GM12878 (cell line): ENCODE results near the gene PRSS27. TPM values are rescaled to one million over a fixed set of nuclear protein-coding genes. Genes with fewer than 3 reads are reported as not detected.

Source experiments
- ATAC-seq: fragments of 200-7000 bp; cut with Tn5 transposase; 3 replicates; pipeline ENCODE4 v1.9.1; 2020; ENCODE audit warnings: mild to moderate bottlenecking, moderate library complexity
- BruUV-seq: library from RNA; stranded (reverse); fragments of 400-500 nt; replicated peaks from 2 replicates; lab custom pipeline; 2021; lab: Mats Ljungman, UMichigan
- CTCF ChIA-PET: fragments of 300-600 bp; sonication (Branson Sonifier 250); formaldehyde crosslinking; extraction: SDS; loops from one replicate; lab custom pipeline; 2021; ENCODE audit warnings: inconsistent platforms; lab: Yijun Ruan, JAX
- POLR2A ChIA-PET: fragments of 350-600 bp; formaldehyde crosslinking; extraction: SDS; loops from one replicate; lab custom pipeline; 2021; ENCODE audit warnings: inconsistent platforms; lab: Charles Lee
- RAD21 ChIA-PET: fragments of 300-600 bp; sonication (Branson Sonifier 250); formaldehyde crosslinking; loops from one replicate; lab custom pipeline; 2023; ENCODE audit warnings: antibody characterized with exemption; ENCODE audit not compliant: unreplicated experiment; lab: Charles Lee
- SMC1A ChIA-PET: fragments of 300-600 bp; sonication (Branson Sonifier 250); formaldehyde crosslinking; loops from one replicate; lab custom pipeline; 2023; ENCODE audit not compliant: unreplicated experiment, uncharacterized antibody; lab: Charles Lee
- DNase-seq: peaks from one replicate; pipeline ENCODE4 v3.0.0-alpha.2; 2011; ENCODE audit warnings: low read depth, low spot score
- FAIRE-seq: peaks from 3 replicates; lab custom pipeline; 2011; peaks lifted over from hg19 to GRCh38; lab: Jason Lieb, UNC
- H2AFZ ChIP-seq: 2 replicates; pipeline ENCODE4 v1.6.0; 2011; ENCODE audit warnings: low read depth, low read length, control low read depth; ENCODE audit not compliant: control insufficient read depth
- H3K27ac ChIP-seq: 2 replicates; pipeline ENCODE4 v1.5.1; 2011; ENCODE audit warnings: control low read depth; ENCODE audit not compliant: control insufficient read depth, insufficient read depth
- H3K27me3 ChIP-seq, 2 experiments: replicated peaks in 1 of 2; 2 replicates each; pipeline versions ENCODE4 v1.6.0 to v1.6.1; 2011; ENCODE audit warnings: low read length in 1 of 2; ENCODE audit not compliant: control insufficient read depth in 2 of 2, insufficient read depth in 2 of 2
- H3K36me3 ChIP-seq, 2 experiments: 2 replicates each; pipeline ENCODE4 v1.5.1; 2011; ENCODE audit warnings: low read length in 1 of 2; ENCODE audit not compliant: control insufficient read depth in 2 of 2, insufficient read depth in 2 of 2
- H3K4me1 ChIP-seq: 2 replicates; pipeline ENCODE4 v1.6.1; 2011; ENCODE audit warnings: mild to moderate bottlenecking, low read length, moderate library complexity, mixed read lengths; ENCODE audit not compliant: control insufficient read depth, insufficient read depth
- H3K4me2 ChIP-seq: 2 replicates; pipeline ENCODE4 v1.6.0; 2011; ENCODE audit warnings: control low read depth; ENCODE audit not compliant: control insufficient read depth, insufficient read depth
- H3K4me3 ChIP-seq: fragments of 200-600 bp; sonication (generic); 2 replicates; pipeline ENCODE4 v1.5.1; 2016
- H3K79me2 ChIP-seq: 2 replicates; pipeline ENCODE4 v1.6.0; 2011; ENCODE audit warnings: low read length; ENCODE audit not compliant: control insufficient read depth, insufficient read depth
- H3K9ac ChIP-seq: 2 replicates; pipeline ENCODE4 v1.8.0; 2011; ENCODE audit warnings: low read length, control low read depth, mixed read lengths; ENCODE audit not compliant: control insufficient read depth, insufficient read depth
- H3K9me3 ChIP-seq: replicated peaks from 3 replicates; pipeline ENCODE4 v1.5.1; 2011; ENCODE audit warnings: mild to moderate bottlenecking, low read length; ENCODE audit not compliant: control insufficient read depth, insufficient read depth
- H4K20me1 ChIP-seq: 2 replicates; pipeline ENCODE4 v1.6.0; 2011; ENCODE audit not compliant: control insufficient read depth, insufficient read depth
- BHLHE40 ChIP-seq, 2 experiments: fragments of 450-650 bp in 1 of 2; IDR thresholded peaks; 2 replicates each; pipeline ENCODE4 v1.6.1; 2011 to 2017; ENCODE audit warnings: low read depth in 2 of 2, borderline replicate concordance in 1 of 2, improper control_type of control experiment in 1 of 2, low read length in 1 of 2, mild to moderate bottlenecking in 1 of 2
- NR2C2 ChIP-seq: IDR thresholded peaks from 2 replicates; pipeline ENCODE4 v1.6.1; 2011; ENCODE audit warnings: borderline replicate concordance, low read depth; ENCODE audit not compliant: control insufficient read depth, insufficient read length
- POLR2A ChIP-seq: IDR thresholded peaks from 2 replicates; pipeline ENCODE4 v1.6.1; 2011; ENCODE audit warnings: low read depth, mild to moderate bottlenecking, low read length
- RAD21 ChIP-seq: IDR thresholded peaks from 2 replicates; pipeline ENCODE4 v1.6.1; 2011; ENCODE audit warnings: mild to moderate bottlenecking, low read depth, low read length, moderate library complexity; ENCODE audit not compliant: insufficient read depth
- SMAD5 ChIP-seq: IDR thresholded peaks from 2 replicates; pipeline ENCODE4 v1.6.1; 2016; ENCODE audit warnings: antibody characterized with exemption, low read depth
- TARDBP ChIP-seq: IDR thresholded peaks from 2 replicates; pipeline ENCODE4 v1.6.1; 2016; ENCODE audit warnings: borderline replicate concordance
- ZNF274 ChIP-seq: IDR thresholded peaks from one replicate; pipeline ENCODE4 v1.8.0; 2011; ENCODE audit not compliant: insufficient read length, insufficient read depth
- WGBS: methylation state at CpG from one replicate; pipeline ENCODE4 v1.1.6; 2016; ENCODE audit warnings: low lambda C conversion rate; ENCODE audit not compliant: insufficient replicate concordance, insufficient coverage; ENCODE audit errors: missing lambda C conversion rate; 5-methylcytosine and 5-hydroxymethylcytosine counted together
- in situ Hi-C: fragments of 300-500 bp; cut with MboI; formaldehyde crosslinking; loops from 9 replicates; pipeline ENCODE4 v1.14.3; 2018; ENCODE audit warnings: mixed read lengths
- intact Hi-C: fragments of 100-400 bp; cut with micrococcal nuclease; formaldehyde crosslinking; loops from one replicate; pipeline ENCODE4 v1.14.2; 2022; ENCODE audit not compliant: unreplicated experiment
- polyA plus RNA-seq, 11 experiments: library from polyadenylated mRNA; depleted of rRNA in 4 of 11; unstranded in 6 of 11; stranded (reverse) in 5 of 11; fragments of >200 nt; fragmentation: Nextera tagmentation in 4 of 11; fragmentation: Illumina TruSeq in 1 of 11; extraction: Ambion mirVana in 4 of 11; extraction: Trizol in 1 of 11; gene quantifications; 1 replicate in 1 of 11; 2 replicates in 10 of 11; pipeline versions ENCODE4 v1.2.1 to v1.2.3, GENCODE V29; 2011 to 2016; ENCODE audit warnings: inconsistent platforms in 2 of 11, missing spikeins in 2 of 11, low read depth in 1 of 11
- total RNA-seq, 4 experiments: library from RNA; depleted of rRNA in 3 of 4; stranded (reverse); fragments of >200 nt in 3 of 4; fragmentation: Illumina TruSeq in 1 of 4; extraction: Trizol in 1 of 4; gene quantifications; 2 replicates each; pipeline versions ENCODE4 v1.2.1 to v1.2.3, GENCODE V29; 2013 to 2021

PRSS27 gene
- total and polyA plus RNA-seq, 10 of the 15 experiments (the other 5 are each of a cell fraction or from before 2014, with no cell fraction given): 0.18 to 1.8 (median 0.51) TPM; not detected in 2

DNA sequence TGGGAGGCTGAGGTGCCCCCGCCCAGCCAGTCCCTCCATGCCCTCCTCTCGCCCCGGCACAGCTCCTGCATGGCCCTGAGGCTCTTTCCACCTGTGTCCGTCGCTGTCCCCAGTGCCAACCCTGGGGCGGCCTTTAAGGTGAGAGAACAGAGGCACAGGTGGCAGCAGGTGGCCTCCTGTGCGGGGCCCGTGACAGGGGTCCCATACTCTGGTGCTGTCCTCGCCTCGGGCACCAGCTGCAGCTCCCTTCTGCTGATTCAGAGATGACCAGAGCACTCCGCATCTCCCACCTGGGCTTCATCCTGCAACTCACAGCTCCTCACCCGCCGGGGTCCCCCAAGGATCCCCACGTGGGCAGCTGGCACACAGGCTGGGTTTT is 8.0 kb downstream of the PRSS27 start (continued):
- TF ChIP-seq SMAD5: no peak
- TF ChIP-seq, all 136 proteins: peak for 0

DNA sequence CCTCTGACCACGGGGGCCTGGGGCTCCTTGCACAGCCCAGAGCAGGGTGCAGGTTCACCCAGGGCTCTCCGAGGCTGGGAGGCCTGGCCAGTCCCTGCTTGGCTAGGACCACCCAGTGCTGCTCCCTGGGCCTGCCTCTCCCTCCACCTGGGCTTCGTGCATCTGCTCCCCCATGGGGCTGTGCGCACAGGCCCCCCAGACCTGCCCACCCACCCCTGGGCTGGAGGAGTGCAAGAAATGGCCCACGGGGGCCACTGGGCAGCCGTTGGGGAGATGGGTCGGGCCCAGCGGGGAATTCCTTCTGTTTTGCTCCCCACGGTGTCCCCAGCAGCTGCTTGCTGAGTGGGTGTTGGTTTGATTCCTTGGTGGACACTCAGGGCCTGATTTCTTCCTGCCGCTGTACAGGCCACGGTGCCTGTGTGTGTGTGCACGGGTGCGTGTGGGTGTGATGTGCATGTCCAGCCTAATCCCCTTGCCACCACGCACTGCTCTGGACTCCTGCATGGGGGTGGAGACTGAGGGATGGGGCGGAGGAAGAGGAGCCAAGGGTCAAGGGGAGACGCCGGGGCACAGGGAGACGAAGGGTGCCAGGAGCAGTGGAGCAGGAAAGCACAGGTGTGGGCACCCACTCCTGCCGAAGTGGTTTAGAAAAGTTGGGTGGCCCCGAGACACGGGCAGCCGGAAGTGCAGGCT is 8.5 kb downstream of the PRSS27 start:
- in situ Hi-C loops: no loop called here
- ChIA-PET POLR2A (no interaction called here), CTCF (no interaction called here), RAD21 (no interaction called here), SMC1A (no interaction called here)
- 54% methylated on average over 22 of the region's 22 CpGs for WGBS
- peaks cover 6 to 9% of the 10 kb centered on the region in 2 experiments for H3K36me3 ChIP-seq
- H3K4me3 ChIP-seq: no peak overlapping the region
- no peaks in the 10 kb centered on the region for H3K4me1 ChIP-seq
- BruUV-seq: no TSS peak
- H3K9ac ChIP-seq: no peak overlapping the region
- H4K20me1 ChIP-seq: no peaks in the 10 kb centered on the region
- intact Hi-C loops: no loop called here
- H3K27me3 ChIP-seq: no peaks in the 10 kb centered on the region
- no peak overlapping the region for H2AFZ ChIP-seq
- no peak for DNase-seq
- no peak for ATAC-seq
- FAIRE-seq: no peak
- H3K27ac ChIP-seq: no peak overlapping the region
- H3K79me2 ChIP-seq: no peaks in the 10 kb centered on the region
- no peaks in the 10 kb centered on the region for H3K9me3 ChIP-seq
- H3K4me2 ChIP-seq: no peak overlapping the region
- TF ChIP-seq ZNF274: no peak
- TF ChIP-seq BHLHE40 (IDR thresholded peaks at IDR 0.05; ENCODE audit: borderline replicate concordance in 1 of 2, low read depth in 2 of 2, low read length in 1 of 2): no peak
- TF ChIP-seq NR2C2: no peak
- no peak for TF ChIP-seq TARDBP

DNA sequence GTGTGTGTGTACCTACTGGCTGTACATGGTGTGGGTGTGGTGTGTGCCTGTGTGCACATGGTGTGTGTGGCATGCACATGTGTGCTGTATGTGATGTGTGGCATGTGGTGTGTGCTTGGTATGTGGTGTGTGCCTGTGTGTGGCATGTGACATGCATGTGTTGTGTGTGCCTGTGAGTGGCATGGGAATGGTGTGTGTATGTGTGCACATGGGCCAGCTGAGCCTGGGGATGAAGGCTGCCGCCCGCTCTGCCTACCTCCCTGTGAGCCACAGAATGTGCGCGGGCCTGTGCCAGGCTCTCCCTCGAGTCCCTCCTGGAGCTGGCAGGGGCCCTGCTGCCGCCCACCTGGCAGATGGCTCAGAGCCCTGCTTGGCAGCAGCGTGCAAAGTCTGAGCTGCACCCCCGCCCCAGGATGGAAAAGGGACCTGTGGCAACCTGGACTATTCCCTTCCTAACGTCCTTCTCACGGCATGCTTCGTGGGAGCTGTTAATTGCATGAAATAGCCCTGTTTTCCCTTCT is 9.3 kb downstream of the PRSS27 start:
- Histone ChIP-seq H2AFZ (no peak overlapping the region), H4K20me1 (no peaks in the 10 kb centered on the region), H3K36me3 (peaks cover 6 to 15% of the 10 kb centered on the region in 2 experiments), H3K9me3 (no peaks in the 10 kb centered on the region), H3K27me3 (no peaks in the 10 kb centered on the region), H3K4me1 (no peaks in the 10 kb centered on the region), H3K9ac (no peak overlapping the region), H3K79me2 (no peaks in the 10 kb centered on the region), H3K27ac (no peak overlapping the region), H3K4me2 (no peak overlapping the region), H3K4me3 (no peak overlapping the region)
- WGBS: 77% methylated on average over 11 of the region's 11 CpGs
- in situ Hi-C loops: no loop called here
- ChIA-PET CTCF (no interaction called here), POLR2A (no interaction called here), RAD21 (no interaction called here), SMC1A (no interaction called here)
- no TSS peak for BruUV-seq
- no peak for ATAC-seq
- peak; percentile 88 for TF ChIP-seq TARDBP
- peak; percentile 55; the same call in 1 of the 2 replicates for TF ChIP-seq POLR2A
- no peak for TF ChIP-seq RAD21
- no peak for FAIRE-seq
- intact Hi-C loops: no loop called here
- DNase-seq: no peak
